HTERT RPE-1 (cell line): Measurements from ENCODE around the gene RHBDL3.

ENCODE experiments used
- in situ Hi-C: fragments of 300-500 bp; cut with MboI; formaldehyde crosslinking; loops from 4 replicates; pipeline ENCODE4 v1.14.3; 2020; ENCODE audit warnings: low sequenced_read_pairs

RHBDL3 gene

GRCh38 chr17:32356378-32356743 is 90.7 kb downstream of the RHBDL3 start:
- in situ Hi-C loops = no loop called here

DNA sequence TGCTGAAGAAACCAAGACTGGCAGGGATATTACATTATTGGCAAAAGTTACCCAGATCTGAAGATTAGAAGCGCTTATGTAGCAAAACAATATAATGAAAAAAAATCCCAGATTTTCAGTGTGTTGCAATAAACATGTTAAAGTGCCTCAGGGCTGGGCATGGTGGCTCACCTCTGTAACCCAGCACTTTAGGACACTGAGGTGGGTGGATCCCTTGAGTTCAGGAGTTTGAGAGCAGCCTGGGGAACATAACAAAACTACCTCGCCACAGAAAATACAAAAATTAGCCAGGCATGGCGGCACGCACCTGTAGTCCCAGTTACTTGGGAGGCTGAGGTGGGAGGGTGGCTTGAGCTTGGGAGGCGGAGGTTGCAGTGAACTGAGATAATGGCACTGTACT is 91.1 kb downstream of the RHBDL3 start:
- in situ Hi-C loops = no loop called here

GRCh38 chr17:32357615-32358014 is 92.0 kb downstream of the RHBDL3 start:
- in situ Hi-C loops = no loop called here

DNA sequence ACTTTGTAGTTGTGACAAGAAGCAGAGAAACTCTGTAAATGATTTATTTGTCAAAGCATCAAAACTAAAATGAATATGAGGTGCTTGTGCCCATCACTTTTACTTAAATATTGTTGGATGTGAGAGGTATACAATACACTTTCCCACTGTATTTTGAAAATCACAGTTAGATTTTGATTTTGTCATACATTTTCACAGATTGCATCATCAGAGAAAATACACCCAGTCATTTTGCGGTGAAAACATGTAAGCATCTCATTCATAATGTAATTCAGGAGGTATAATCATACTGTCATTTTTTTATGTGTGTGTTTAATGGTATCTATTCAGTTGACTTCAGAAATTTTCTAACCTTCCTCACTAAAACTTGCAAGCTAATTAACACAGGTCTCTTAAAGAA is 95.6 kb downstream of the RHBDL3 start:
- in situ Hi-C loops = no loop called here

- in situ Hi-C loops = no loop called here
Measured at GRCh38 chr17:32370426-32370825, 104.8 kb downstream of the RHBDL3 start.
